Thyroid gland (tissue), 4 donors: ENCODE measurements around the gene NAB1. TPM values are rescaled to one million over a fixed set of nuclear protein-coding genes. Genes with fewer than 3 reads are reported as not detected.

Source experiments
- DNase-seq, 2 donors: peaks; one replicate each; pipeline ENCODE4 v3.0.0-alpha.2; 2019
- H3K27ac ChIP-seq, 3 donors: fragments of 200-600 bp; sonication (generic); 1 replicate in 2 of 3; 2 replicates in 1 of 3; pipeline ENCODE4 v1.5.1; 2016 to 2019; ENCODE audit warnings: mild to moderate bottlenecking in 1 of 3, moderate library complexity in 1 of 3
- H3K27me3 ChIP-seq: fragments of 200-600 bp; sonication (generic); one replicate; pipeline ENCODE4 v1.5.1; 2019
- H3K36me3 ChIP-seq, 2 donors: fragments of 200-600 bp; sonication (generic); one replicate each; pipeline ENCODE4 v1.5.1; 2016 to 2019
- H3K4me1 ChIP-seq, 2 donors: fragments of 200-600 bp; sonication (generic); one replicate each; pipeline ENCODE4 v1.5.1; 2017 to 2019
- H3K4me3 ChIP-seq, 3 donors: fragments of 200-600 bp; sonication (generic); replicated peaks in 1 of 3; 1 replicate in 2 of 3; 2 replicates in 1 of 3; pipeline ENCODE4 v1.5.1; 2016; ENCODE audit warnings: mild to moderate bottlenecking in 1 of 3
- H3K9me3 ChIP-seq: fragments of 200-600 bp; sonication (generic); one replicate; pipeline ENCODE4 v1.5.1; 2017
- CTCF ChIP-seq, 6 experiments: fragments of 200-600 bp in 3 of 6; fragments of 450-650 bp in 3 of 6; sonication (generic) in 3 of 6; IDR thresholded peaks; one replicate each; pipeline ENCODE4 v1.5.1; 2016 to 2019; ENCODE audit warnings: antibody characterized with exemption in 6 of 6, mild to moderate bottlenecking in 2 of 6, inconsistent platforms in 1 of 6, moderate library complexity in 1 of 6
- POLR2A ChIP-seq, 2 donors: fragments of 450-650 bp; IDR thresholded peaks; one replicate each; pipeline ENCODE4 v1.6.1; 2017; ENCODE audit warnings: antibody characterized with exemption in 2 of 2, mild to moderate bottlenecking in 2 of 2, moderate library complexity in 1 of 2
- WGBS, 2 donors: methylation state at CpG; one replicate each; pipeline ENCODE4 v1.1.5; 2017; 5-methylcytosine and 5-hydroxymethylcytosine counted together
- intact Hi-C: fragments of 100-400 bp; cut with DNase I; formaldehyde crosslinking; loops from one replicate; pipeline ENCODE4 v1.15.1; 2023
- total RNA-seq, 4 donors: library from RNA; depleted of rRNA; stranded (reverse); fragments of >200 nt; gene quantifications; one replicate each; pipeline ENCODE4 v1.2.3, GENCODE V29; 2016

NAB1 gene
- 10 to 100 TPM; 64.1 to 90.8 (median 83.0) TPM for total RNA-seq

GRCh38 chr2:190649035-190649797 lies at the start of gene NAB1:
TSS of gene NAB1 (plus strand) at chr2:190649083. CDS start at chr2:190659177, 10,094 bp downstream.
- H3K36me3 ChIP-seq: no peaks in the 10 kb centered on the region
- H3K9me3 ChIP-seq: no peaks in the 10 kb centered on the region
- peak; percentile 46 to 63 for DNase-seq
- intact Hi-C loops: loop anchor here (10.0 kb wide), 1 partner anchor 114 kb away; the partner anchor contains the start of gene NEMP2
- WGBS, 2 donors: 0% methylated on average over 14 of the region's 95 CpGs
- no peaks in the 10 kb centered on the region for H3K27me3 ChIP-seq
- TF ChIP-seq POLR2A (IDR thresholded peaks at IDR 0.05) (peak in 1 of 2 donors; percentile 43), CTCF (IDR thresholded peaks at IDR 0.05) (no peak)
- peak within 1 kb of the TSS; percentile 41 to 91 (median 90) for H3K4me3 ChIP-seq
- H3K27ac ChIP-seq: peak within 1 kb of the TSS; percentile 89 to 96 (median 91)
- peaks cover 6 to 17% of the 10 kb centered on the region in 2 donors for H3K4me1 ChIP-seq

- Histone ChIP-seq H3K4me1 (no peaks in the 10 kb centered on the region), H3K9me3 (no peaks in the 10 kb centered on the region), H3K4me3 (no peak overlapping the region), H3K27me3 (no peaks in the 10 kb centered on the region), H3K27ac (no peak overlapping the region), H3K36me3 (no peaks in the 10 kb centered on the region)
- 82 to 93% methylated on average over 8 of the region's 8 CpGs for WGBS, 2 donors
- TF ChIP-seq CTCF (IDR thresholded peaks at IDR 0.05) (no peak), POLR2A (IDR thresholded peaks at IDR 0.05) (no peak)
- intact Hi-C loops: no loop called here
- DNase-seq: no peak
Observed at GRCh38 chr2:190599546-190600220, 49.2 kb upstream of the NAB1 start.

- no peak for DNase-seq
- Histone ChIP-seq H3K36me3 (no peaks in the 10 kb centered on the region), H3K27me3 (no peaks in the 10 kb centered on the region), H3K27ac (no peak overlapping the region), H3K9me3 (no peaks in the 10 kb centered on the region), H3K4me1 (no peaks in the 10 kb centered on the region), H3K4me3 (no peak overlapping the region)
- no peak for TF ChIP-seq CTCF (IDR thresholded peaks at IDR 0.05)
- TF ChIP-seq POLR2A (IDR thresholded peaks at IDR 0.05): no peak
- intact Hi-C loops: no loop called here
- WGBS, 2 donors: 84 to 85% methylated on average over 5 of the region's 5 CpGs
Observed at GRCh38 chr2:190600293-190601103, 48.4 kb upstream of the NAB1 start.

- H3K27ac ChIP-seq: no peak overlapping the region
- 76 to 77% methylated on average over 5 of the region's 5 CpGs for WGBS, 2 donors
- H3K9me3 ChIP-seq: no peaks in the 10 kb centered on the region
- TF ChIP-seq CTCF (IDR thresholded peaks at IDR 0.05) (no peak), POLR2A (IDR thresholded peaks at IDR 0.05) (no peak)
- no peak for DNase-seq
- H3K4me3 ChIP-seq: no peak overlapping the region
- no peaks in the 10 kb centered on the region for H3K27me3 ChIP-seq
- no peaks in the 10 kb centered on the region for H3K4me1 ChIP-seq
- no peaks in the 10 kb centered on the region for H3K36me3 ChIP-seq
- intact Hi-C loops: no loop called here
Observed at GRCh38 chr2:190603374-190603773, 45.5 kb upstream of the NAB1 start.
